Measurements from ENCODE around the gene RAB8B. TPM values are rescaled to one million over a fixed set of nuclear protein-coding genes. Genes with fewer than 3 reads are reported as not detected.
"Not testable (repeated sequence)": the region's sequence is repeated elsewhere in the genome, so short reads cannot be mapped to it uniquely, and the experiment has no call there.

The RAB8B gene
- total RNA-seq, 4 donors from 2014 or later, result 7.2 to 33.4 (median 14.3) TPM

- TF ChIP-seq POLR2A (IDR thresholded peaks at IDR 0.05), result no peak
- TF ChIP-seq, protein P1, sequence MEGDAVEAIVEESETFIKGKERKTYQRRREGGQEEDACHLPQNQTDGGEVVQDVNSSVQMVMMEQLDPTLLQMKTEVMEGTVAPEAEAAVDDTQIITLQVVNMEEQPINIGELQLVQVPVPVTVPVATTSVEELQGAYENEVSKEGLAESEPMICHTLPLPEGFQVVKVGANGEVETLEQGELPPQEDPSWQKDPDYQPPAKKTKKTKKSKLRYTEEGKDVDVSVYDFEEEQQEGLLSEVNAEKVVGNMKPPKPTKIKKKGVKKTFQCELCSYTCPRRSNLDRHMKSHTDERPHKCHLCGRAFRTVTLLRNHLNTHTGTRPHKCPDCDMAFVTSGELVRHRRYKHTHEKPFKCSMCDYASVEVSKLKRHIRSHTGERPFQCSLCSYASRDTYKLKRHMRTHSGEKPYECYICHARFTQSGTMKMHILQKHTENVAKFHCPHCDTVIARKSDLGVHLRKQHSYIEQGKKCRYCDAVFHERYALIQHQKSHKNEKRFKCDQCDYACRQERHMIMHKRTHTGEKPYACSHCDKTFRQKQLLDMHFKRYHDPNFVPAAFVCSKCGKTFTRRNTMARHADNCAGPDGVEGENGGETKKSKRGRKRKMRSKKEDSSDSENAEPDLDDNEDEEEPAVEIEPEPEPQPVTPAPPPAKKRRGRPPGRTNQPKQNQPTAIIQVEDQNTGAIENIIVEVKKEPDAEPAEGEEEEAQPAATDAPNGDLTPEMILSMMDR (IDR thresholded peaks at IDR 0.05 in 4 of 5, conservative IDR thresholded peaks at IDR 0.05 in 1 of 5), result no peak
- intact Hi-C loops (cut with DNase I; ENCODE audit: low total_unique reads), result no loop called here
- in situ Hi-C loops (cut with MboI; ENCODE audit: low sequenced_read_pairs in 4 of 4), result no loop called here
- DNase-seq, result no peak
- Histone ChIP-seq H3K9me3 (no peaks in the 10 kb centered on the region), H3K4me3 (no peak overlapping the region), H3K27me3 (no peaks in the 10 kb centered on the region), H3K27ac (no peak overlapping the region), H3K4me1 (peaks cover 0 to 6% of the 10 kb centered on the region in 2 donors), H3K36me3 (no peaks in the 10 kb centered on the region)
- no peak for ATAC-seq
These were observed 11.3 kb downstream of the RAB8B start for GRCh38 chr15:63200464-63201249.

DNA sequence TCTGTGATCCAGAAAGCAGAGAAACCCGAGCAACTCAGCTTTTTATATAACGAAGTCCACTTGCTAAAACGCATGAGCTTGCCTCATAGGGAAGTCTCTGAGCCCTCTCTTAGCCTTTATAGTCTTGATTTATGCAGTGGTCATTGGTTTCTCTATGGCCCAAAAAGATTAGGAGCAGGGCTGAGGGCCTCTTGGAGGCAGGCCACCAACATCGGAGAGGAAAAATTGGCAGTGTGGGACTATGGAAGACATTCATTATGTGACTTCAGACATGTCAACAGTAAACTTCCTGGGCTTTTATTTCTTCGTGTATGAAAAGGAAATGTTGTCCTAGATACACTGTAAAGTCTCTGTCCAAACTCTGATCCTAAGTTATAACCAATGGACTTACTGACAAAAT is 13.5 kb downstream of the RAB8B start:
- intact Hi-C loops (cut with DNase I; ENCODE audit: low total_unique reads), result no loop called here

DNA sequence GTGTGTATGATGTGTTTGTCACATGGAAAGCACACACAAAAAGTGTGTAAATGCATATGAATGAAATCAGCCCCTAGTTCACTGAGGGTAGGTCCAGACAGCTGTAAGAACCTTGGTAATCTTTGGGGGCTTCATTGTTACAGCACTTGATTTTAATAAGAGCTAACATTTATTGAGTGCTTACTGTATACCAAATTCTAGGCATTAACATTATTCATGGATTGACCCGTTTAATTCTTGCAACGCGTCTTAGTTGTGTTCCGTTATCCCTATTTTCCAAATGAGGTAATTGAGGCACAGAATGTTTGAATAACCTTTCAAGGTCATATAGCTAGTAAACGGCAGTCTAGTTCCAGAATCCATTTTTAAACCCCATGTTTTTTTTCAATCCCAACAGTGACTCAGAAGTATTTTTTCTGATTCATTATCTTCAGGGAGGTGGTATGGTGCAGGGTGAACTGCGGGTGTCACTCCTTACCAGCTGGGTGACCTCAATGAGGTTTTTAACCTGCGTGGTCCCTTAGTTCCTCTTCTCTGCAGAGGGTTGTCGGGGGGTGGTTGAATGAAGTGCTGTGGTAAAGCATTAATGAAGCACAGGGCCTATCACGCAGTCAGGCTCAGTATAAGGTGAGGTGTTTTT is 14.2 kb downstream of the RAB8B start:
- Histone ChIP-seq H3K4me1 (peaks cover 0 to 6% of the 10 kb centered on the region in 2 donors), H3K36me3 (no peaks in the 10 kb centered on the region), H3K27ac (no peak overlapping the region), H3K4me3 (no peak overlapping the region), H3K27me3 (no peaks in the 10 kb centered on the region), H3K9me3 (no peaks in the 10 kb centered on the region)
- no peak for ATAC-seq
- no peak for TF ChIP-seq POLR2A (IDR thresholded peaks at IDR 0.05)
- TF ChIP-seq, protein P1 (IDR thresholded peaks at IDR 0.05 in 4 of 5, conservative IDR thresholded peaks at IDR 0.05 in 1 of 5), result no peak
- in situ Hi-C loops (cut with MboI; ENCODE audit: low sequenced_read_pairs in 4 of 4) (no loop called here), intact Hi-C loops (cut with DNase I; ENCODE audit: low total_unique reads) (no loop called here)
- DNase-seq, result no peak

More for the DNA sequence above, 13.5 kb downstream of the RAB8B start:
- Histone ChIP-seq H3K27ac (no peak overlapping the region), H3K27me3 (no peaks in the 10 kb centered on the region), H3K9me3 (no peaks in the 10 kb centered on the region), H3K4me3 (no peak overlapping the region), H3K36me3 (no peaks in the 10 kb centered on the region), H3K4me1 (peaks cover 0 to 6% of the 10 kb centered on the region in 2 donors)
- no peak for ATAC-seq
- DNase-seq, result no peak
- in situ Hi-C loops (cut with MboI; ENCODE audit: low sequenced_read_pairs in 4 of 4), result no loop called here
- TF ChIP-seq, protein P1 (IDR thresholded peaks at IDR 0.05 in 4 of 5, conservative IDR thresholded peaks at IDR 0.05 in 1 of 5), result no peak
- TF ChIP-seq POLR2A (IDR thresholded peaks at IDR 0.05), result no peak

GRCh38 chr15:63206079-63206478 is 16.7 kb downstream of the RAB8B start:
- Histone ChIP-seq H3K27ac (no peak overlapping the region), H3K36me3 (no peaks in the 10 kb centered on the region), H3K9me3 (no peaks in the 10 kb centered on the region), H3K27me3 (no peaks in the 10 kb centered on the region), H3K4me3 (no peak overlapping the region), H3K4me1 (peaks cover 0 to 6% of the 10 kb centered on the region in 2 donors)
- no peak for TF ChIP-seq POLR2A (IDR thresholded peaks at IDR 0.05)
- TF ChIP-seq, protein P1 (IDR thresholded peaks at IDR 0.05 in 4 of 5, conservative IDR thresholded peaks at IDR 0.05 in 1 of 5), result no peak
- intact Hi-C loops (cut with DNase I; ENCODE audit: low total_unique reads) (no loop called here), in situ Hi-C loops (cut with MboI; ENCODE audit: low sequenced_read_pairs in 4 of 4) (no loop called here)
- ATAC-seq (no peak), DNase-seq (no peak)

GRCh38 chr15:63208824-63209223 is 19.4 kb downstream of the RAB8B start:
- peaks cover 0 to 13% of the 10 kb centered on the region in 2 donors for H3K4me1 ChIP-seq
- H3K9me3 ChIP-seq; ATAC-seq; intact Hi-C loops (cut with DNase I; ENCODE audit: low total_unique reads); H3K4me3 ChIP-seq; H3K27ac ChIP-seq; H3K27me3 ChIP-seq; DNase-seq; H3K36me3 ChIP-seq; in situ Hi-C loops (cut with MboI; ENCODE audit: low sequenced_read_pairs in 4 of 4): not testable (repeated sequence)
